Renal cortical epithelial cell (primary cell): ENCODE results near the gene PTCSC3. TPM values are rescaled to one million over a fixed set of nuclear protein-coding genes. Genes with fewer than 3 reads are reported as not detected.
"Not testable (repeated sequence)": the region's sequence is repeated elsewhere in the genome, so short reads cannot be mapped to it uniquely, and the experiment has no call there.

Source experiments
- DNase-seq: peaks from one replicate; pipeline ENCODE4 v3.0.0-alpha.2; 2011; ENCODE audit warnings: low read depth
- total RNA-seq: library from RNA; depleted of rRNA; stranded (reverse); fragments of >200 nt; gene quantifications from 2 replicates; pipeline ENCODE4 v1.2.3, GENCODE V29; 2014

PTCSC3 gene
- total RNA-seq, 1 donor from 2014 or later = not detected

GRCh38 chr14:36173161-36173560 lies 3.4 kb downstream of the PTCSC3 start:
- DNase-seq = peak; percentile 54

GRCh38 chr14:36171607-36172006 lies 4.9 kb downstream of the PTCSC3 start:
- DNase-seq = no peak

GRCh38 chr14:36167431-36167830 lies 9.1 kb downstream of the PTCSC3 start:
- no peak for DNase-seq

GRCh38 chr14:36163451-36163850 lies 13.1 kb downstream of the PTCSC3 start:
- no peak for DNase-seq

GRCh38 chr14:36162267-36162666 lies 14.3 kb downstream of the PTCSC3 start:
- DNase-seq = no peak

- DNase-seq = peak; percentile 68
Measured at GRCh38 chr14:36161776-36162175, 14.7 kb downstream of the PTCSC3 start.

- DNase-seq = no peak
Measured at GRCh38 chr14:36151335-36151734, 25.2 kb downstream of the PTCSC3 start.

- DNase-seq = no peak
Measured at GRCh38 chr14:36134038-36134437, 42.5 kb downstream of the PTCSC3 start.

GRCh38 chr14:36132826-36133225 lies 43.7 kb downstream of the PTCSC3 start:
- DNase-seq = no peak

GRCh38 chr14:36130186-36130585 lies 46.3 kb downstream of the PTCSC3 start:
- no peak for DNase-seq

GRCh38 chr14:36129181-36129580 lies 47.3 kb downstream of the PTCSC3 start:
- peak; percentile 75 for DNase-seq

- DNase-seq = peak; percentile 31
Measured at GRCh38 chr14:36113341-36113740, 63.2 kb downstream of the PTCSC3 start.

- no peak for DNase-seq
Measured at GRCh38 chr14:36111822-36112583, 64.5 kb downstream of the PTCSC3 start.

GRCh38 chr14:36105401-36105800 lies 71.1 kb downstream of the PTCSC3 start:
- DNase-seq = peak; percentile 95

GRCh38 chr14:36104258-36104657 lies 72.3 kb downstream of the PTCSC3 start:
- not testable (repeated sequence) for DNase-seq

- DNase-seq = no peak
Measured at GRCh38 chr14:36099619-36100018, 76.9 kb downstream of the PTCSC3 start.

GRCh38 chr14:36097356-36097755 lies 79.2 kb downstream of the PTCSC3 start:
- DNase-seq = no peak

- peak; percentile 29 for DNase-seq
Measured at GRCh38 chr14:36096090-36096489, 80.4 kb downstream of the PTCSC3 start.

GRCh38 chr14:36094963-36095362 lies 81.6 kb downstream of the PTCSC3 start:
- DNase-seq = no peak

- peak; percentile 100 for DNase-seq
Measured at GRCh38 chr14:36091096-36091495, 85.4 kb downstream of the PTCSC3 start.

- DNase-seq = no peak
Measured at GRCh38 chr14:36087411-36087810, 89.1 kb downstream of the PTCSC3 start.

- no peak for DNase-seq
Measured at GRCh38 chr14:36086629-36087395, 89.7 kb downstream of the PTCSC3 start.

- no peak for DNase-seq
Measured at GRCh38 chr14:36085861-36086260, 90.7 kb downstream of the PTCSC3 start.
